ENCODE results near the gene RAPGEF4.
A peak's percentile ranks its signal among the peaks of the same experiment; 100 is the strongest.

RAPGEF4 gene

DNA sequence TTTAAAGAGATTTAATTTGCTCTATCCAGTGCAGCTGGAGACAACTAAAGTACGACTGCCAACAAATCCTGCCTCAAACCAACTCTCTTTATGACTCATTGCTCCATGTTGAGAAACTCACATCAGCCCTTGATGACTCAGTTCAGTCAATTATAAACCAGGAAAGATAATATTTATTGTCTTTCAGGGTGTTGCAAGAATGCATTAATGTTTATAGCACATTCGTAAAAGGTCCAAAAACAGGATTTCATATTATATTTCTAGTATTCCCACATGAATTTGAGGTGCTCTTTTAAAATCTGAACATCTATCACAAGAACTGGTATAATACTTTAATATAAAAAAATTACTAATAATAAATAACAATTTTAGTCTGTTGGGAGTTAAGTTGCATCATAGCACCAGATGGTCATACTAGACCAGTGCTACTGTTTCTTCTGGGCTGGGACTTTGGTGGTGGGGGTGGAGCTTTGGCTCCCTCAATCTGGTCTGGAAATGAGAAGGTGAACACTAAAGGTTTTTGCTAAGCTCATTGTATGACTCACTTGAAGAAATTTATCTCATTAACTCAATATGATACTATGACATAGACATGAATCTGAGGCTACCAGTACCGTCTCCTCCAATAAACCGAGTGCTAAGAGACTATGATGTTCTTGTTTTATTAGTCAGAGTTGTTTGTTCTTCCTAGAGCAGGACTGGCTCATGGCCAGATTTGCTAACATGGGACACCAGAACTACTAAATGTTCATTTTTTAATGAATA, 313.4 kb downstream of the RAPGEF4 start:
- DNase-seq, result peak; percentile 59 to 84

DNA sequence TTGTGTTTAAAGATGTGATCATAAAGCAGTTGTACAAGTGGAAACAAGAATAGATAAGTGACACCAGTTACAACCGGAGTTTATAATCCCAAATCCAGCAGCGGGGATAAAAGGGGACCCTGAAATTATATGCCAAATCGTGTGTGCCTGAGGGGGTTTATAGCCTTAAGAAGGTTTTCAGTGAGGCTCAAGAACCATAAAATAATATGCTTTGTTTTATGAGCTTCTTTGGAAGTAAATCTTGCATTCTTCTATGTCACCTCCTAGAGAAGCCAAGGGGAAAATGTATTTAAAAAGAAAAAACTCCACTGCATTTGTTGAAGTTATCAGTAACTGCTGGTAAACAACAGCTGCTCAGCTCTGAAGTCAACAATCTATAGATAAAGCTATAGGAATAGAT, 314.2 kb downstream of the RAPGEF4 start:
- no peak for DNase-seq

GRCh38 chr2:173050684-173051083, 315.0 kb downstream of the RAPGEF4 start:
- no peak for DNase-seq

DNA sequence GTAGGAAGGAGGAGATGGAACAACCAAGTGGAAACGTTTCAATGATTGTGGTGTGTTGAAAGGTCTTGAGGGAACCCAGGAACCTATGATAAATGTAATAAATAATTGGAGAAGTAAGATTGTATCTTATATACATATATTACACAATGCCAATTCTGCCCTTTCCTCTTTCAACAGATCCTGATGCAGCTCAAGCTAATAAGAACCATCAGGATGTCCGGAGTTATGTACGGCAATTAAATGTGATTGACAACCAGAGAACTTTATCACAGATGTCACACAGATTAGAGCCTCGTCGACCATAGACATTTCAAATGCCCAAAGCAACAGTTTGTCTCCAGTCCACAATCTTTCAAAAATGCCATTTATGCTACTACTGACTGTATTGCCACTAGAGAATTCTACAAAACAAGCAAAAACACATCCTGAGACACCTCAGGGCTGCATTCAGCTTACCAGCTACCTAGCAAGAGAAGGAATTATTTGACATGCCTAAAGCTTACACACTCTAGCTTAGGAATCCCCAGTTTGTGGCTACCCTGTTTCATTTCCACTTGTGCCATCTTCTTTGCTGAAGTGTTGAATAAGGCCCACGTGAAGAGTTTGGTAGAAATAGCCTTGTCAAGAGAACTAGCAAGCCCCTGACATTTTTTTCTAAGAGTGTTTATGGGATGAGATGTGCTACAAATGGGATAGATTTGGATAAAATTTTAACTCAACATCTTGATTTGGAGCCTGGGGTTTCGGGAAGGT, 316.0 kb downstream of the RAPGEF4 start:
- DNase-seq, result peak in 1 of 2 experiments; percentile 5

GRCh38 chr2:173053043-173053699, 317.5 kb downstream of the RAPGEF4 start:
- no peak for DNase-seq

DNA sequence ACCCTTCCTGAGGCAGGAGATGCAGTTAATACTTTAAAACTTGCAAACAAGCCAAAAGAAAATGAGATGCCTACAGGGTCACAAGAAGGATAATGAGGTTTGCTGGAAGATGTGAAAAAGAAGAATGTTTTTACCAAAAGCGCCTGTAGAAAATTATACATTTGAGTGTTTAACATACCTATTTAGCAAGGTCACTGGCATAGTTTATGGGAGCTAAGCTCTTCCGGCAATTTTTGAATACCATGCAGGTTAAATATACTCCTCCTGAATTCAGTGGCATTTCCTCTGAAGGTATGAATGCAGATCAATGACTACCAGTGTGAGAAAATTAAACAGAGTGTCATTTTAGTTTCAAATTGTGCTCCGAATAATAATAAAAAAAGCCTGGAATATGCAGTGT, 318.8 kb downstream of the RAPGEF4 start:
- DNase-seq, result no peak

DNA sequence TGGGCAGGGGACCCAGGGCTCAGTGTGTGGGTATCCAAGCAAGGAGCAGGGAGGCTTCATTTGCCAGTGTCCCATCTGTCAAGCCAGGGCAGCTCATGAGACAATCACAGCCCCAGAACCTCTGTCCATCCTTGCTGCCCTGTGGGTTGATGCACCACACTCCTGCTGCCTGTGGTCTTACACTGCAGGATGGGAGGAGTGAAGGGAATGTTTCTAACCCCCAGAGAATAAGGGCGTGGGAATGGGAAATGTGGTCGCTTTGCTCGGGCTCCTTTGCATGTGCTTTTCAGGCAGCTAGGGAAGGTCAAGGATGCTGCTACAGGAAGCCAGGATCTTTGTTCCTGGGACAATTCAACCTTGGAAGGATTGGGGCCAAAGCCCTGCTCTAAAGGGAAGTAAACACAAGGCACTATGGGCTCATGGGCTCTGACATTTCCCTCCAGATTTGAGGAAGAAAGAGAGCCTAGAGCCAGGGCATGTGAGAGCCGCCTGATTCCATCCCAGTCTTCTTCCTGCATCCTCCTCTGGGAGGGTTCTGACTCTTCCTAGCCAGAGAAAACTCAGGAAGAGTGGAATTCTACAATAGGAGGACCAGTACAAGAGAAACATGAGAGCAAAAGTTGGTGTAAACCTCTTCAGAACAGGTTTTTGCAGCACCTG, 321.2 kb downstream of the RAPGEF4 start:
- DNase-seq, result no peak

DNA sequence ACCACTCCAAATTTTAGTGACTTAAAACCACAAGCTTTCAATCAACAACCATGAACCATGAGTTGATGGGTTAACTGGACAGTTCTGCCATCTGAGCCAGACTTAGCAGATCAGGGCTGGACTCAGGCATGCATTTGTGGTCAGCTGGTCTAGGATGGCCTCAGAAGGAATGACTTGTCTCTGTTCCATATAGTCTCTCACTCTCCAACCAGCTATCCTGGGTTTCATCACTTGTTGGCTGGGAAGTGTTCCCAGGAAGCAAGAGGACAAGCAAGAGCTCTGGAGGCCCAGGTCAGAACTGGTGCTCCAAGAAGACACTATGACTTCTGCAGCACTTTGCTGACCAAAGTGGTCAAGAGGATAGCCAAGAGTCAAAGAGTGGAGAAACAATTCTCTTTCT, 322.5 kb downstream of the RAPGEF4 start:
- DNase-seq, result no peak

DNA sequence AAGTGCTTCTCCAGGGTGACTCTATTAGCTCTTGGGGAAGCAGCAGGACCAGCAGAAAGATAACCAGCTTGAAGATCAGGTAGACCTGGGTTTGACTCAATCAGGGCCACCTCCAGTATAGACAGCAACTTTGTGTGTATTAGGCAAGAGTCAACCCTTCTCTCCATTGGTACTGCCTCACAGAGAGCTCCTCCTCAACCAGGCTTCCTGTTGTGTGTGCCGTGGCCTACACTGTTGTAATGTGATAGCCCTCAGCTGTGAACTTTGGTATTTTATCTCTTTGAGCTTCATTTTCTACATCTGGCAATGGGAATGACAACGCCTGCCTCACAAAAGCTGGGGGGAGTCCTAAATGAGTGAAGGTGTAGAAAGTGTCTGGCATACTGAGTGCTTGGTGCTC, 323.0 kb downstream of the RAPGEF4 start:
- DNase-seq, result no peak

DNA sequence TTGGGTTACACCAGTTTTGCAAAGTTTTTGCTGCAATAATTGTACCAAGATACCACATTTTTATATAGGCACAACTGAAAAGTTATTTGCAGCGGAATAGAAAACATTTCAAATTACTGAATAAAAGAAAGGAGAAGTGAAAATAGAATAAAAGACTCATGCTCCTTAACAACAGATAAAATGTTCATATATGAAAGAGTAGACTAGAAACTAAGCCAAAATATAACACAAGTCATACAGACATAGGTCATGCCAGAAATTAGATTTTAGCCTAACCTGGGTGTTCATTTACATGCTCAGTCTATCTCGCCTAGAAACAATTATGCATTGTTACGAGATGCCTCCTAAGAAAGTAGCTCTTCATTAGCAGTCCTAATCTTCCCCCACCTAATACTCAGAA, 323.6 kb downstream of the RAPGEF4 start:
- no peak for DNase-seq

DNA sequence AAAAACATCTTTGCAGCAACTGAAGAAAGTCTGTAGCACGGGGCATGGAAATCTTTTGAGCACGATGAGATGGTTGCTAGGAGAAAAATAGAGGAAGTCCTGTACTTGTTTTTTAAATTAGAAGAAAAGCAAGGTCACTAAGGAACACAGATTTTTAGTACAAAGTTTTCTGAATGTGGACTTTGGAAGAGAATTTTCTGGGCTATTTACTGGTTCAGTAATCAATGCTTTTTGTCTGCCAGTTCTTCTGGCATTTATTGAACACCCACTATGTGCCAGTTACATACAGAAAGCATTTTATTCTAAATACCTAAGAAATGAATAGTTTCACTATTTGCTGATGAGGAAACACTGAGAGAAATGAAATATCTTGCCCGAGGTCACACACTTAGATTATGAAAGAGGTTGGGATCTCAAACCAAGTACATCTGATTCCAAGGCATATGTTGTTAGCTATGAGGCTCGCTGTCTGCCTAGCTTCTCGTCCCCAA, 324.4 kb downstream of the RAPGEF4 start:
- no peak for DNase-seq

DNA sequence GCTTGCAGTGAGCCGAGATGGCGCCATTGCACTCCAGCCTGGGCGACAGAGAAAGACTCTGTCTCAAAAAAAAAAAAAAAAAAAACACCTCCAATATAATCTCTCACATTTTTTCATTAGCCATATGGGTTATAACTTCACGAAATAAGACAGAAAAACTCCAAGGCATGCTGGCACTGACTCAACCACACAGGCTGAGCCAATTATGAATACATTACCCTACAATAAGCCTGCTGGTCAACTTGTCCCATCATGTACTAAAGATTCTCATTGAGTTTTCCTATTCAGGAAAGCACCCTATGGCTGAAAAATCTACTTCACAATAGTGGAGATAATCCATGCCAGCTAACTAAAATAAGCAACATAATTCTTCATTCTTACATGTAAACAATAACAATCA, 327.2 kb downstream of the RAPGEF4 start:
- no peak for DNase-seq

DNA sequence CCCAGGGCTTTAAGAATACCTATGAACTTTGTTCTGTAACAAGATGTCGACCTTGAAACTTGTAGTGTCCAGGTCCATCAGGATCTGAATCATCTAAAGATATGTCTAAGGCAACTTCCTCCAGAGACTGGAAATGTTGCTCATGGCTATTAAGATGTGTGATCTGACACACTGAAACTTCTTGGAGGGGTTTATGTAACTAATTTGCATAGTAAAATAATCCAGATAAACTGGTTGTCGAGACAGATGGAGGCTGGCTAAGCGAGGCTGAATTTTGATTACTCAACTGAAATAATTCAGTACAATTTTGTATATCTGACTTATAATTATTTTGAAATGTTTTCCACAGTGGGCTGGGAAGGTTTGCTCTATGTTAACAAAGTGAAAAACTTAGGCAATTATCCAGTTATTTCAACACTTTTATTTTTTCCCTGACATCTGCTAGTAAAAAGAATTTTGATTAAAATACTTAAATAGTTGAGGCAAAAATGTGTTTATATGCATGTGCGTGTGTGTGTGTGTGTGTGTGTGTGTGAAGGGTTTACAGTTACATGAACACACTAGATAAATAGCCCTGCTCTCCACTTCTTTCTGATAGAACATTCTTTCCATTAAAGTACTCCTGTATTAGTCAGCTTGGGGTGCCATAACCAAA, 328.6 kb downstream of the RAPGEF4 start:
- no peak for DNase-seq

GRCh38 chr2:173066887-173067676, 331.4 kb downstream of the RAPGEF4 start:
- DNase-seq, result no peak

GRCh38 chr2:173075056-173075780, 339.6 kb downstream of the RAPGEF4 start:
- DNase-seq, result no peak

DNA sequence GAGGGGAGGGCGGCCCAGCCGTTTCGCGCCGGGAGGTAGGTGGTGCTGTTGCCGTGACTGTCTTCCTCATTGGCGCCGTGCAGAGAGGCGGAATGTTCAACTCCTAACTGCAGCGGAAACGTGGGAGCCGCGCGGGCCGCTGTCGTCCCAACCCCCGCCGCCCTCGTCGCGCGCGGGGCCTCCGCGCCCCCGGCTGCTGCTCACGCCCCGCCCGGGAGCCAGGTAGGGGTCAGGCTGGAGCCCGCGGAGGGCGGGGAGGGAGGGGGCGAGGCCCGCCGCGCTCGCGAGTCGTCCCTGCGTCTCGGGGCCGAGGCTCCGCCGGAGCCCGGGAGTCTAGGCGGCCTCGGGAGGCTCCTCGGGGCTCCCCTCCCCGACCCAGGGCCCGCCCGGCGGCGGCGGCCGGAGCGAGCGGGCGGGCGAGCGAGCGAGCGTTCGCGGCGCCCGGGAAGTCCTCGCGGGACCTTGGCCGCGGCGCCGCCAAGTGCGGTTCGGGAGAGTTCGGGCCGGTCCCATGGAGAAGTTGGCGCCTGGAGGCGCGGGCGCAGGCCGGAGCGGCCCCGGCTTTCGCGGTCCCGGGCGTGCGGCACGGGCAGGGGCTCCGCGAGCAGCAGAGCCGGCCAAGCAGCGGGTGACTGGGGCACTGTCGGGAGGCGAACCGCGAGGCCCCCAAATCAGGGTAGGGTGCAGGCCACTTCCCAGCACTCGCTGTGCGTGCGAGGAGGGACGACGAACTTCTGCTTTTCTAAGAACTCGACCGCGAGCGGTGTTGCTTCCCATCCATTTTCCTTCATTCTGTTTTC, 340.3 kb downstream of the RAPGEF4 start, which contains the start of gene MAP3K20:
TSS of gene MAP3K20 (plus strand) at position 66 of the 800 bp plus-strand sequence. CDS start 15,186 bp downstream, outside the sequence.
- peak; percentile 19 to 67 for DNase-seq

- DNase-seq, result peak; percentile 16 to 25
Measured at GRCh38 chr2:173076581-173077345, 341.1 kb downstream of the RAPGEF4 start.

DNA sequence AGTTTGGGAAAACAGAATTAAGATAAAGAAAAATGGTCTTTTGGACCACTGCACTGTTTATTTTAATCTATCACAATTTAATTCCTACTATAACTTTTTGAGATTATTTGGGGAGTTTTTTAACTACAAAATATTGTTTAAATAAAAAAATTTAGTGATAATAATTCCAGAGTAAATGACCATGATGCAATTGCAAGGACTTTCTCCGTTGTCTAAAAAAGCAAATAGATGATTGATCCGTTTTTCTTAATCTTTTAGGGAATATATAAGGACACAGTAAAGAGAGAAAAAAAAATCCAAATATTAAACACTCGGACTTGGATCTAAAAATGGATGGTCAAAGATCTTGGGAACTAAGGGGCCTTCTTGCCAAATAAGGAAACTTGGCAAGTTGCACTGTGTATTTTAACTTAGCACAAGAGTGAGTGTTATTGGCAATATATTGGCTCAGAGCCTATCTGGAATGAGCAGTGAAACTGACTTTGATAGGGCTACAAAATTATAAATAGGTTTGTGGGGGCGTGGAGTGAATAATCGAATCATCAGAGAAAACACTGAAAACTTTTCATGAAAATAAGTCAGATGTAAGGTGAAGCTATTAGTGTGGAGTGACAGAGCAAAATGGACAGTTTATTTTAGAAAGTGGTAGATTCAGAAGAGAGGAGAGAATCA, 342.0 kb downstream of the RAPGEF4 start:
- no peak for DNase-seq

DNA sequence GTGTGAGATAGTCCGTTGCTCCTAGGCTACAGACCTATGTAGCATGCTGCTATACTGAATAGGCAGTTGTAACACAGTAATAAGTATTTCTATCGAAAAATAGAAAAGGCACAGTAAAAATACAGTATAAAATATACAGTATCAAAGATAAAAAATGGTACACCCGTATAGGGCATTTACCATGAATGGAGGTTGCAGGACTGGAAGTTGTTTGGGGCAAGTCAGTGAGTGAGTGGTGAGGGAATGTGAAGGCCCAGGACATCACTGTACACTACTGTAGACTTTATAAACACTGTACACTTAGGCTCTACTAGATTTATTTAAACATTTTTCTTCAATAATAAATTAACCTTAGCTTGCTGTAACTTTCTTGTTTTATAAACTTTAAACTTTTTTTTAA, 343.5 kb downstream of the RAPGEF4 start:
- no peak for DNase-seq
